GM12801 (cell line): ENCODE measurements around the gene VTN.

Source experiments
- CTCF ChIP-seq: IDR thresholded peaks from one replicate; pipeline ENCODE4 v1.5.1; 2011; ENCODE audit warnings: control low read depth; ENCODE audit not compliant: insufficient read length; ENCODE audit errors: extremely low read depth

VTN gene

GRCh38 chr17:28344435-28344901 lies 25.6 kb downstream of the VTN start:
- no peak for TF ChIP-seq CTCF

DNA sequence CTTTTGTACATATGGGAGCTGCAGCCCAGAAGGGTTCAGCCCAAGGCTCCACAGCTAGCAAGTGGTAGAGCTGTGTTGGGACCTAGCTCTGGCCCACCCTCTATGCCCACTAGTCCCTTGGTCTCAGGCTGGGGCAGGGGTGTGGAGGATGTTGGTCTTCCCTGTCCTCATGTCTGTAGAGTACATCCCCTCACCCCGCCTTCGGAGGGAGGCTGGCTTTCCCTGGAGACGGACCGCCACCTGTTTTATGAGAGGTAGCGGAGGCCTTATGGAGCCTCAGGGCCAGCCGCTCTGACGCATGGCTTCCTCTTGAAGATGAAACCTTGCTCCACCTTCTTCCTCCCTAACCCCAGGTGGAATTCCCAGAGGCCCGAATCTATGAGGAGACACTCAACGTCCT lies 26.1 kb downstream of the VTN start:
- TF ChIP-seq CTCF: no peak

DNA sequence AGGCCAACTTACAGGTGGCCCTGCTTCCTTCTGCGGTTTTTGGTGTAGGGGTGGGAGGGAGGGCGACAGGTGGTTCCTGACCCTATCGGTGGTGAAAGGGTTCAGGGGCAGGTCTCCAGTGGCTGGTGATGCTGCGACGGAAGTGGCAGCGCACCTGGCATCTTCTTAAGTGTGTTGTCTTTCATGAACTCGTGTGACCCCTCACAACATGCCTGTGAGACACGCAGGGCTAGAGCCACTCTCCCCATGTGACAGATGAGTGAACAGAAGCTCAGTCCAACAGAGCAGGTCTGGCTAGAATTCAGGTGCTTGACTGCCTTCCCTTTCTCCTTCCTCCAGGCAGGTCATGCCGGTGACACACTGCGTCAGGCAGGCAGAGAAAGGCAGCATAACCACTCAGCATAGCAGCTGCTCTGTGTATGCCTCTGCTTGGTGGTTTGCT lies 26.6 kb downstream of the VTN start:
- no peak for TF ChIP-seq CTCF

DNA sequence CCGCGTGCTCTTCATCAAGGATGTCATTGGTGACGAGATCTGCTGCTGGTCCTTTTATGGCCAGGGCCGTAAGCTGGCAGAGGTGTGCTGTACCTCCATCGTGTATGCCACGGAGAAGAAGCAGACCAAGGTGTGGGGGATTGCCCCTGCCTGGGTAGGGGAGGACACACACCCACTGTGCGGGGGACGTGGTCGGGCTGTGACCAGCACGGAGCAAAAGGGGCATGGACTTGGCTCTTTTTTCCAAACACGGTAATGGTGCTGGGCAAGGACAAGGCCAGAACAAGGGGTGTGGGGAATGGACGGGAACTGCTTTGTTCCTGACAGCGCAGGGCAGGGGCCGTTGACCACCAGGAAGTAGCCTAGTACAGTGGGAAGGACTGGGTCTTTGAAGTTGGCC lies 27.8 kb downstream of the VTN start:
- TF ChIP-seq CTCF: no peak

DNA sequence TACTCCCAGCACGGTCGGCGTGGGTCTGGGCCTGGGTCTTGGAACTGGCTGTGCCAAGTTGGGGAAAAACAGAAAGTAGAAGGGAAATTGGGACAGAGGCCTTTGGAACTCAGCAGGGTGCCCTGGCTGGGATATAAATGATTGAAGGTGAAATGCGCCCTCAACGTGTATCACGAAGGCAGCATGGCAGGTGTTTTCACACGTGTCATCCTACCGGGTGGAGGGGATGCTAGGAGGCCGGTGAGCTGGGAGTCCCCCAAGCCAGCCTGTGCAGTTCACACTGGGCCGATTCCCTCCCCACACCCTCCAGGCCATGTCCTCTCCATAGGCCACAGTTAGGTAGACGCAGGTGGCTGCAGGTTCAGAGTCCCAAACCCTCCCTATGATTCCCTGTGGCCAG lies 28.6 kb downstream of the VTN start:
- no peak for TF ChIP-seq CTCF

DNA sequence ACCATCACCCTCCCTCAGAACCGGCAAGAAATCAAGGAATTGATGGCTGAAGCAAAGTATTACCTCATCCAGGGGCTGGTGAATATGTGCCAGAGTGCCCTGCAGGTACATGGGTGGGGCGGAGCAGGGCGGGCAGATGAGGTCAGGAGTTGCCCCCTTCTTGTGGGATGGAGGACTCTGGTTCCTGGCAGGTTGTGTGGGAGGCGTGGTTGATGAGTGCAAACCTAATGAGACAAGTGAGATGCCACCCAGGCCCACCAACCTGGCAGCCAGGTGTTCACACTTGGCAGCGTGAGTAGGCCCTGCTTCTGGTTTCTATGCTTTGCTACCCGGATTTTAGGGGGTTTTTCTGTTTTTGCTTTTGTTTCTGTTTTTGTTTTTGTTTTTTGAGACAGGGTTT lies 29.7 kb downstream of the VTN start:
- TF ChIP-seq CTCF: no peak

DNA sequence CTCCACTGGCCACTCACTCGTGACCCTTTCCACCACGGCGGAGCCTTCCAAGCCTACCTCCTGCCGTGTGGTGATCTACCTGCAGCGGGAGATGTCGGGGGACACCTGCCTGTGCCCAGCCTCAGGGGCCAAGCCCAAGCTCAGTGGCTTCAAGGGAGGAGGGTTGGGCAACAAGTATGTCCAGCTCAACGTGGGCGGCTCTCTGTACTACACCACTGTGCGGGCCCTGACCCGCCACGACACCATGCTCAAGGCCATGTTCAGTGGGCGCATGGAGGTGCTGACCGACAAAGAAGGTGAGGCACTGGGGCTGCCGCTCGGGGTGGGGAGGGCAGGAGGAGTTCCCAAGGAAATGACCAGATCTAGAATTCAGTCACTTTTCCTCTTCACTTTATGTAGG lies 30.7 kb downstream of the VTN start:
- no peak for TF ChIP-seq CTCF
